Activated effector memory CD4-positive, alpha-beta T cell treated with Interleukin-2 at 50 U/mL for 16 hours (primary cell): Measurements from ENCODE around the gene ASB10.

ENCODE experiments used
- DNase-seq: peaks from one replicate; pipeline ENCODE4 v3.0.0-alpha.2; 2020

Gene ASB10

GRCh38 chr7:151186640-151187408 lies at the start of gene ASB10:
ASB10 (minus strand) TSS chr7:151187250; CDS start chr7:151187130, 120 bp downstream.
- DNase-seq, result no peak

GRCh38 chr7:151236406-151236805 lies 49.4 kb upstream of the ASB10 start:
- no peak for DNase-seq

GRCh38 chr7:151235091-151235787 lies 48.2 kb upstream of the ASB10 start:
- DNase-seq, result no peak

- DNase-seq, result no peak
Measured at GRCh38 chr7:151233804-151234203, 46.8 kb upstream of the ASB10 start.

GRCh38 chr7:151232917-151233701 lies 46.1 kb upstream of the ASB10 start:
- peak; percentile 59 for DNase-seq

- peak; percentile 88 for DNase-seq
Measured at GRCh38 chr7:151232091-151232916, 45.3 kb upstream of the ASB10 start, which contains the start of gene CHPF2. CHPF2 (plus strand) TSS chr7:151232483; CDS start chr7:151234012, 1,529 bp downstream.

GRCh38 chr7:151231080-151231479 lies 44.0 kb upstream of the ASB10 start:
- no peak for DNase-seq

- no peak for DNase-seq
Measured at GRCh38 chr7:151229249-151229648, 42.2 kb upstream of the ASB10 start.

- DNase-seq, result no peak
Measured at GRCh38 chr7:151228024-151228866, 41.2 kb upstream of the ASB10 start.

- peak; percentile 95 for DNase-seq
Measured at GRCh38 chr7:151226875-151227782, 40.1 kb upstream of the ASB10 start, which contains the start of gene ABCF2. ABCF2 (minus strand) TSS chr7:151227205; CDS start chr7:151226458, 747 bp downstream.

- no peak for DNase-seq
Measured at GRCh38 chr7:151226560-151226874, 39.5 kb upstream of the ASB10 start.

- DNase-seq, result no peak
Measured at GRCh38 chr7:151225948-151226510, 39.0 kb upstream of the ASB10 start.

- no peak for DNase-seq
Measured at GRCh38 chr7:151223728-151224127, 36.7 kb upstream of the ASB10 start.

GRCh38 chr7:151218170-151218569 lies 31.1 kb upstream of the ASB10 start:
- no peak for DNase-seq

- no peak for DNase-seq
Measured at GRCh38 chr7:151215396-151215795, 28.3 kb upstream of the ASB10 start.

GRCh38 chr7:151213826-151214225 lies 26.8 kb upstream of the ASB10 start:
- no peak for DNase-seq

GRCh38 chr7:151212626-151213025 lies 25.6 kb upstream of the ASB10 start:
- DNase-seq, result no peak

- no peak for DNase-seq
Measured at GRCh38 chr7:151211155-151211772, 24.2 kb upstream of the ASB10 start.

GRCh38 chr7:151210087-151210854 lies 23.2 kb upstream of the ASB10 start, which contains the start of gene H2BK1:
H2BK1 (minus strand) TSS chr7:151210488; CDS start chr7:151210318, 170 bp downstream.
- no peak for DNase-seq
